ENCODE results near the gene PTRHD1. TPM values are rescaled to one million over a fixed set of nuclear protein-coding genes. Genes with fewer than 3 reads are reported as not detected.

The PTRHD1 gene
- polyA plus RNA-seq (2013, experiment 1 of 2), result 95.1 TPM
- polyA plus RNA-seq (2013, experiment 2 of 2), result 94.6 TPM

- peak; percentile 96 for DNase-seq (ENCODE audit: low spot score)
- peak within 1 kb of the TSS; percentile 73 for H3K4me2 ChIP-seq (ENCODE audit: insufficient read depth, low read length, poor library complexity, severe bottlenecking)
- peak within 1 kb of the TSS; percentile 96 for H3K23ac ChIP-seq (ENCODE audit: low read depth, low read length, poor library complexity)
- peak within 1 kb of the TSS; percentile 96 for H2BK15ac ChIP-seq (ENCODE audit: low read length)
- peaks cover 15 to 46% of the 10 kb centered on the region in 2 donors for H3K36me3 ChIP-seq (replicated peaks in 1 of 2; ENCODE audit: control insufficient read depth in 2 of 2, insufficient read depth in 2 of 2, low read length in 2 of 2)
- H3K4me1 ChIP-seq (ENCODE audit: control insufficient read depth in 2 of 2, insufficient read depth in 1 of 2, low read depth in 1 of 2, low read length in 2 of 2), result peaks cover 5 to 6% of the 10 kb centered on the region in 2 donors
- peak within 1 kb of the TSS; percentile 49 for H3K14ac ChIP-seq (ENCODE audit: low read length)
- H3K27me3 ChIP-seq (ENCODE audit: control insufficient read depth in 3 of 3, insufficient read depth in 3 of 3, low read depth in 1 of 3, low read length in 3 of 3), result no peaks in the 10 kb centered on the region
- H4K91ac ChIP-seq (ENCODE audit: low read depth, low read length, poor library complexity), result peak within 1 kb of the TSS; percentile 89
- H2AFZ ChIP-seq (ENCODE audit: low read length), result peak within 1 kb of the TSS; percentile 94
- peak within 1 kb of the TSS; percentile 99 for H2BK5ac ChIP-seq (ENCODE audit: low read length)
- H4K8ac ChIP-seq (ENCODE audit: low read depth, low read length), result no peak within 1 kb of the TSS
- H2BK12ac ChIP-seq (ENCODE audit: low read length), result no peak within 1 kb of the TSS
- H3K27ac ChIP-seq (replicated peaks; ENCODE audit: low read length), result peak within 1 kb of the TSS; percentile 98
- H2AK5ac ChIP-seq (ENCODE audit: low read depth, low read length), result peak within 1 kb of the TSS; percentile 1
- peak within 1 kb of the TSS; percentile 100 for H3K18ac ChIP-seq (ENCODE audit: low read length)
- H3K79me1 ChIP-seq (ENCODE audit: low read depth, low read length), result peaks cover 2% of the 10 kb centered on the region
- H3K9me3 ChIP-seq (replicated peaks in 1 of 2; ENCODE audit: control insufficient read depth in 2 of 2, insufficient read depth in 1 of 2, low read depth in 1 of 2, low read length in 2 of 2), result peaks cover 6 to 19% of the 10 kb centered on the region in 2 donors
- peak within 1 kb of the TSS; percentile 100 for H3K9ac ChIP-seq (ENCODE audit: low read depth, low read length, poor library complexity)
- WGBS, 2 donors (ENCODE audit: extremely low coverage in 2 of 2, insufficient read length in 2 of 2, insufficient replicate concordance in 1 of 2), result no CpG with 5 or more reads among the region's 74 CpGs
- peak within 1 kb of the TSS; percentile 99 for H2BK120ac ChIP-seq (ENCODE audit: low read depth, low read length)
- peak within 1 kb of the TSS; percentile 78 to 88 for H3K4me3 ChIP-seq (ENCODE audit: low read length in 2 of 2)
- H3K4ac ChIP-seq (ENCODE audit: low read length), result peak within 1 kb of the TSS; percentile 84
Measured at GRCh38 chr2:24792874-24793760, at the start of gene PTRHD1, which contains the start of gene CENPO. Gene PTRHD1 (minus strand): TSS chr2:24793391. CDS start chr2:24793377, 14 bp downstream. Gene CENPO (plus strand): TSS chr2:24793425. CDS start chr2:24793920, 495 bp downstream.

DNA sequence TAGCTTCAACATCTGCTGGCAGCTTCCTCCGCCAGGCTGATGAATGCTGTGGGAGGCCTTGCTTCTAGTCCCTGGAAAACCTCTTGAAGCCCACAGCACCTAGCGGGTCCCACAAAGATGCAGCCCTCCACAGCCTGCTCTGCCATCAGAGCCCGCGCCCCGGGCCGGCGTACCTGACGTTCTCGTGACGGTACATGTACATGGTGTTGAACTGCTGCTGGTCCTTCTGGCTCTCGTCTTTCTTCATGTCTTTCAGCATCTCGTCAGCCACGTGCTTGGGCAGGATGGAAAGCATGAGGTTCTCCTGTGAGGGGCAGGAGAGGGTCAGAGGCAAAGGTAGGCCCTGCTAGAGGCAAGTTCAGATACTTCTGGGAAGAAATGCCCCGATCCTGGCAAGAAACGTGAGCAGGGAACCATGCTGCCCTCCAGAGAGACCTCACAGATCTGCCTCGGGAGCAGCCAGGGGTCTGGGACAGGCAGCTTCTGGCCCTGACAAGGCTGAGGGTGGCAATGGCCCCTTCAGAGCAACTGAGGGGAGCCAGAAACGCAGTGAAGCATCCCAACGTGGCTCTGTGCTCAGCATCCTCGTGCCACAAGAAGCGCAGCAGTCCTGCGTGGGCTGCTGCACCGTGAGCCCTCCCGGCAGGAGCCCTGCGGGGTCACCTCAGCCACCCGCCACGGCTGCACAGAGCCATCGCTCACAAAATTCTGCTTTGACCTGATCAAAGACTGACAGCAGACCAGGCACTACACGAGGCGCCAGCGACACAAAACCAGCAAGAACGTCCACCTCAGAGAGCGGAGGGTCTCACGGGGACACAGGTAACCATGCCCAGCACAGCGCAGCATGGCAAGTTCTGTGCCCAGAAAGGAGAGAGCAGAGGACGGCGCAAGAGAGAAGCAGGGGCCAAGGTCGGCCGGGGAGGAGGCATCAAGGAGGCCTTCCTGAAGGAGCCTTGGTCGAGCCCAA is 49.2 kb upstream of the PTRHD1 start:
- Histone ChIP-seq H3K4me2 (ENCODE audit: insufficient read depth, low read length, poor library complexity, severe bottlenecking) (no peak overlapping the region), H2AK5ac (ENCODE audit: low read depth, low read length) (no peak overlapping the region), H3K27me3 (ENCODE audit: control insufficient read depth in 3 of 3, insufficient read depth in 3 of 3, low read depth in 1 of 3, low read length in 3 of 3) (no peaks in the 10 kb centered on the region), H3K23ac (ENCODE audit: low read depth, low read length, poor library complexity) (peak overlapping the region; percentile 89), H3K14ac (ENCODE audit: low read length) (no peak overlapping the region), H2BK15ac (ENCODE audit: low read length) (no peak overlapping the region), H2BK5ac (ENCODE audit: low read length) (peak overlapping the region; percentile 19), H3K4me3 (ENCODE audit: low read length in 2 of 2) (no peak overlapping the region), H3K36me3 (replicated peaks in 1 of 2; ENCODE audit: control insufficient read depth in 2 of 2, insufficient read depth in 2 of 2, low read length in 2 of 2) (peaks cover 14 to 49% of the 10 kb centered on the region in 2 donors), H2AFZ (ENCODE audit: low read length) (no peak overlapping the region), H4K91ac (ENCODE audit: low read depth, low read length, poor library complexity) (no peak overlapping the region), H3K27ac (replicated peaks; ENCODE audit: low read length) (no peak overlapping the region), H2BK12ac (ENCODE audit: low read length) (no peak overlapping the region), H4K8ac (ENCODE audit: low read depth, low read length) (peak overlapping the region; percentile 43), H3K18ac (ENCODE audit: low read length) (peak overlapping the region; percentile 28), H3K4me1 (ENCODE audit: control insufficient read depth in 2 of 2, insufficient read depth in 1 of 2, low read depth in 1 of 2, low read length in 2 of 2) (no peaks in the 10 kb centered on the region), H3K9ac (ENCODE audit: low read depth, low read length, poor library complexity) (no peak overlapping the region), H3K4ac (ENCODE audit: low read length) (peak overlapping the region; percentile 23), H2BK120ac (ENCODE audit: low read depth, low read length) (no peak overlapping the region), H3K9me3 (replicated peaks in 1 of 2; ENCODE audit: control insufficient read depth in 2 of 2, insufficient read depth in 1 of 2, low read depth in 1 of 2, low read length in 2 of 2) (peaks cover 1 to 7% of the 10 kb centered on the region in 2 donors), H3K79me1 (ENCODE audit: low read depth, low read length) (peaks cover 2% of the 10 kb centered on the region)
- WGBS, 2 donors (ENCODE audit: extremely low coverage in 2 of 2, insufficient read length in 2 of 2, insufficient replicate concordance in 1 of 2), result no CpG with 5 or more reads among the region's 39 CpGs
- no peak for DNase-seq (ENCODE audit: low spot score)

DNA sequence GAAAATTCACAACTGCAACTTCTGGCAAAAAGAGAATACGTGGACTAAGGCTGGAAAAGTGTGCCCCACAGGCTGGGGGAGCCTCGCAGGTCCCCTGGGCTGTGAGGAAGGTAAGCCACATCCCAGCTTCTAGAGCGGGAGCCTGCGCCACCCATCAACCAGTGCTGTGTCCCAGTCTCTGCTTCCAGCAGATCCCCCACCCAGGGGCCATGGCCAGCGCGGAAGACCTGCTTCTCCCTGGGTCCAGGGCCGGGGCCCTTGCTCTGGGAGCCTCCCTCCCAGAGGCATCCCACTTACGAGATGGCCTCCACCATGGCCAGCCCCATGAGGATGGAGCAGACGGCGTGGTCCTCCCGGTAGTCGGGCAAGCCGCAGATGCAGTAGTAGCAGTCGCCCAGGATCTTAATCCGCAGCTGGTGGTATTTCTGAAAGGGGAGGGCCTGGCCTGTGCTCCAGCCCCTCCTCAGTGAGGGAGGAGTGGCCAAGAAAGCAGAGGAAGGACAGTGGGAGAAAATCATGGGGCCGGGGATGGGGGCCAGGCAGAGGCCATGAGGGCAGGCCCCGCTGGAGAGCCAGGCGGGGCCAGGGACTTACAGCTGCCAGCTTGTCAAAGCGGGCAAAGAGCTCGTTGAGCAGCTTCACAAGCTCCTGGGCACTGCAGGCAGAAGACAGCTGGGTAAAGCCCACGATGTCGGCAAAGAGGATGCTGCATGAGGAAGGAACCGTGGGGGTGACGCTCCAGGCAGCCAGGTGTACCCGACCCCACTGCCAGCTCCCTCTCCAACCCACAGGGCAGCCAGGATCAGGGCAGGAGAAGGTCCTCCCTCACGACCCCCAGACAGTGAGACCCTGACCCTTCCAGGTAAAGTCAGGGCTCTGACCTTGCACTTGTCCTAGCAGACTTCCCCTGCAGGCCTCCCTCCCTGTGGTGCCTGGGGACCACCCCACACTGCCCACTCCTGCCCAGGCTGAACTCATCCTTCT is 48.1 kb upstream of the PTRHD1 start:
- DNase-seq (ENCODE audit: low spot score), result no peak
- peak overlapping the region; percentile 19 for H2BK5ac ChIP-seq (ENCODE audit: low read length)
- H2AFZ ChIP-seq (ENCODE audit: low read length), result no peak overlapping the region
- no peak overlapping the region for H3K27ac ChIP-seq (replicated peaks; ENCODE audit: low read length)
- peak overlapping the region; percentile 55 for H3K23ac ChIP-seq (ENCODE audit: low read depth, low read length, poor library complexity)
- H3K9me3 ChIP-seq (replicated peaks in 1 of 2; ENCODE audit: control insufficient read depth in 2 of 2, insufficient read depth in 1 of 2, low read depth in 1 of 2, low read length in 2 of 2), result peaks cover 0 to 4% of the 10 kb centered on the region in 2 donors
- no peak overlapping the region for H3K4ac ChIP-seq (ENCODE audit: low read length)
- H4K8ac ChIP-seq (ENCODE audit: low read depth, low read length), result no peak overlapping the region
- H2AK5ac ChIP-seq (ENCODE audit: low read depth, low read length), result peak overlapping the region; percentile 70
- H2BK12ac ChIP-seq (ENCODE audit: low read length), result no peak overlapping the region
- WGBS, 2 donors (ENCODE audit: extremely low coverage in 2 of 2, insufficient read length in 2 of 2, insufficient replicate concordance in 1 of 2), result no CpG with 5 or more reads among the region's 26 CpGs
- no peaks in the 10 kb centered on the region for H3K4me1 ChIP-seq (ENCODE audit: control insufficient read depth in 2 of 2, insufficient read depth in 1 of 2, low read depth in 1 of 2, low read length in 2 of 2)
- peaks cover 2% of the 10 kb centered on the region for H3K79me1 ChIP-seq (ENCODE audit: low read depth, low read length)
- no peak overlapping the region for H2BK120ac ChIP-seq (ENCODE audit: low read depth, low read length)
- H3K4me2 ChIP-seq (ENCODE audit: insufficient read depth, low read length, poor library complexity, severe bottlenecking), result no peak overlapping the region
- no peak overlapping the region for H3K9ac ChIP-seq (ENCODE audit: low read depth, low read length, poor library complexity)
- peaks cover 23 to 60% of the 10 kb centered on the region in 2 donors for H3K36me3 ChIP-seq (replicated peaks in 1 of 2; ENCODE audit: control insufficient read depth in 2 of 2, insufficient read depth in 2 of 2, low read length in 2 of 2)
- no peaks in the 10 kb centered on the region for H3K27me3 ChIP-seq (ENCODE audit: control insufficient read depth in 3 of 3, insufficient read depth in 3 of 3, low read depth in 1 of 3, low read length in 3 of 3)
- no peak overlapping the region for H3K4me3 ChIP-seq (ENCODE audit: low read length in 2 of 2)
- no peak overlapping the region for H4K91ac ChIP-seq (ENCODE audit: low read depth, low read length, poor library complexity)
- no peak overlapping the region for H2BK15ac ChIP-seq (ENCODE audit: low read length)
- H3K14ac ChIP-seq (ENCODE audit: low read length), result peak overlapping the region; percentile 82
- no peak overlapping the region for H3K18ac ChIP-seq (ENCODE audit: low read length)

Measured in neuronal stem cell (in vitro differentiated cells).